GM19023 (cell line): ENCODE measurements around the gene UNC5A.

Experiments used
- ATAC-seq: cut with Tn5 transposase; IDR thresholded peaks from one replicate; pipeline ENCODE4 v1.9.1; 2021; ENCODE audit warnings: mild to moderate bottlenecking, moderate library complexity; ENCODE audit not compliant: unreplicated experiment

The UNC5A gene

GRCh38 chr5:176810081-176810597, at the start of gene UNC5A:
Gene UNC5A, plus strand, starts transcription at chr5:176810559. Its CDS starts 192 bp downstream, at chr5:176810751.
- ATAC-seq: no peak

- ATAC-seq: no peak
Observed at GRCh38 chr5:176761755-176762154, 48.6 kb upstream of the UNC5A start.

GRCh38 chr5:176762489-176762888, 47.9 kb upstream of the UNC5A start:
- no peak for ATAC-seq

- ATAC-seq: no peak
Observed at GRCh38 chr5:176765687-176766086, 44.7 kb upstream of the UNC5A start.

- no peak for ATAC-seq
Observed at GRCh38 chr5:176768174-176768970, 42.0 kb upstream of the UNC5A start.

- no peak for ATAC-seq
Observed at GRCh38 chr5:176769911-176770310, 40.4 kb upstream of the UNC5A start.

- ATAC-seq: no peak
Observed at GRCh38 chr5:176770431-176770830, 39.9 kb upstream of the UNC5A start.

- ATAC-seq: no peak
Observed at GRCh38 chr5:176771102-176771845, 39.1 kb upstream of the UNC5A start.

- no peak for ATAC-seq
Observed at GRCh38 chr5:176772271-176773210, 37.8 kb upstream of the UNC5A start.

- no peak for ATAC-seq
Observed at GRCh38 chr5:176773408-176774035, 36.8 kb upstream of the UNC5A start.

GRCh38 chr5:176774216-176775171, 35.9 kb upstream of the UNC5A start:
- ATAC-seq: no peak

- no peak for ATAC-seq
Observed at GRCh38 chr5:176775409-176775808, 35.0 kb upstream of the UNC5A start.

- ATAC-seq: no peak
Observed at GRCh38 chr5:176776141-176776865, 34.1 kb upstream of the UNC5A start.

GRCh38 chr5:176776916-176777315, 33.4 kb upstream of the UNC5A start:
- no peak for ATAC-seq

- ATAC-seq: no peak
Observed at GRCh38 chr5:176778921-176779465, 31.4 kb upstream of the UNC5A start.

- no peak for ATAC-seq
Observed at GRCh38 chr5:176779537-176779936, 30.8 kb upstream of the UNC5A start.

GRCh38 chr5:176780176-176781053, 29.9 kb upstream of the UNC5A start:
- no peak for ATAC-seq

- no peak for ATAC-seq
Observed at GRCh38 chr5:176781054-176781375, 29.3 kb upstream of the UNC5A start.
